HUES6 (cell line): ENCODE measurements around the gene NTRK1.

Experiments used
- H3K27ac ChIP-seq: 2 replicates; pipeline ENCODE4 v1.7.0; 2013; ENCODE audit warnings: low read depth, mild to moderate bottlenecking, low read length, inconsistent platforms
- H3K27me3 ChIP-seq: 2 replicates; pipeline ENCODE4 v1.6.1; 2013; ENCODE audit warnings: low read length; ENCODE audit not compliant: control insufficient read depth, insufficient read depth
- H3K36me3 ChIP-seq: 2 replicates; pipeline ENCODE4 v1.6.1; 2013; ENCODE audit warnings: low read length; ENCODE audit not compliant: control insufficient read depth, insufficient read depth
- H3K4me1 ChIP-seq: 2 replicates; pipeline ENCODE4 v1.6.1; 2013; ENCODE audit warnings: low read length; ENCODE audit not compliant: control insufficient read depth, insufficient read depth
- H3K4me3 ChIP-seq: 2 replicates; pipeline ENCODE4 v1.5.1; 2013; ENCODE audit warnings: low read depth, low read length
- H3K9ac ChIP-seq: one replicate; pipeline ENCODE4 v1.6.1; 2013; ENCODE audit warnings: mild to moderate bottlenecking, low read length
- H3K9me3 ChIP-seq: 2 replicates; pipeline ENCODE4 v1.6.1; 2013; ENCODE audit warnings: low read depth, low read length; ENCODE audit not compliant: control insufficient read depth, insufficient read depth

The NTRK1 gene

GRCh38 chr1:156893048-156893953 is 32.6 kb downstream of the NTRK1 start, which contains the start of gene PEAR1:
Gene PEAR1, plus strand, starts transcription at chr1:156893718. Its CDS starts 10,209 bp downstream, at chr1:156903927.
- Histone ChIP-seq H3K36me3 (no peaks in the 10 kb centered on the region), H3K9ac (no peak within 1 kb of the TSS), H3K27me3 (peaks cover 58% of the 10 kb centered on the region), H3K9me3 (no peaks in the 10 kb centered on the region), H3K4me1 (peaks cover 48% of the 10 kb centered on the region), H3K4me3 (peak within 1 kb of the TSS; percentile 54), H3K27ac (no peak within 1 kb of the TSS)

DNA sequence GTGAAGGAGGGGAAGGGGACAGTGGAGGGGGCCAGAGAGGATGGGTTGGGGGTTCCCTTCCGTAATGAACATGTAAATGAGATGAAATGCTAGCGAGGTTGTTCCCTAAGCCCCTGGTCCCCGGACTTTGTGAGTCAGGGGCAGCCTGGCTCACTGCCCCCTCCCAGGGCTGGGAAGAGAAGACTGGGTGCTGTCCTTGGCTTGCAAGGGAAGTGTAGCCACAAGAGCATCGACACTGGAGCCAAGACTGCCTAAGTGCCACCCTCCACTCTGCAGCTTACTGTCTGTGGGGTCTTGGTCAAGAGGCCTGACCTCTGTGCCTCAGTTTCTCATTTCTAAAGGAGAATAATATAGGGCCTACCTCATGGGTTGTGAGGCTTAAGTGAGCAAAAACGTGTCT is 33.3 kb downstream of the NTRK1 start:
- peaks cover 58% of the 10 kb centered on the region for H3K27me3 ChIP-seq
- no peaks in the 10 kb centered on the region for H3K36me3 ChIP-seq
- H3K9ac ChIP-seq: no peak overlapping the region
- no peak overlapping the region for H3K27ac ChIP-seq
- H3K9me3 ChIP-seq: no peaks in the 10 kb centered on the region
- peak overlapping the region; percentile 54 for H3K4me3 ChIP-seq
- peaks cover 54% of the 10 kb centered on the region for H3K4me1 ChIP-seq

DNA sequence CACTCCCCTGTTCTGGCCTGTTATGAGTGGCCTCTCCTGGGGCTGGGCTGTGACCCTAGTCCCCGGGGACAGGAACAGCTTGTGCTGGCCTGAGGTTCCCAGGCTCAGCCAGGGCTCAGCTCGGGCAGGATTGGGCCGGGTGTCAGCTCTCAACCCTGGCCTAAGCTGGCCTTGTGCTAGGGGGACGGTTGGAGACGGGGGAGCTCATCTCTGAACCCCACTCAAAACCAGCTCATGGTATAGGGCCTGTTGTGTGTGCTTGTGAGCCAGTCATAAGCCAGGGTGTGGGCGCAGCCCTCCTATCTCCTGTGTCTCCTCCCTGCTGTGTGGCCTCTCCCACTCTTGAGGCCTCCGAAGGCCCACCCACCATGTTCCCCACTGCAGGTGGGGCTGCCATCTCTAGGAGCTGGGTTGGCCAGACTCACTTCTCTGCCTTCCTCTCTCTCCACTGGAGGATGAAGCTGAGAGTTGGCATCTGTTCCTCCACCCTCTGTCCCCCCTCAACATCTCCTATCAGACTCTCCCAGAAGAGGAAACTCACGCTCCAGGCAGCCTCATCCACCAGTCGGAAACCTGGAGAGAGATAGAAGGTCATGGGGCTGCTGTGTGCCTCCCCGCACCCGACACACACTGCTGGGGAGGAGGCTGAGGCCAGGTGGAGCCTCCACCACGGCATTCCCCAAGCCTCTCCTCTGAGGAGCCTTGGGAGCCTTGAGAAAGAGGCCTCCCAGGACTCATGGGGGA is 34.2 kb downstream of the NTRK1 start:
- Histone ChIP-seq H3K9me3 (no peaks in the 10 kb centered on the region), H3K4me1 (peaks cover 54% of the 10 kb centered on the region), H3K4me3 (no peak overlapping the region), H3K27ac (no peak overlapping the region), H3K9ac (no peak overlapping the region), H3K36me3 (no peaks in the 10 kb centered on the region), H3K27me3 (peaks cover 57% of the 10 kb centered on the region)

DNA sequence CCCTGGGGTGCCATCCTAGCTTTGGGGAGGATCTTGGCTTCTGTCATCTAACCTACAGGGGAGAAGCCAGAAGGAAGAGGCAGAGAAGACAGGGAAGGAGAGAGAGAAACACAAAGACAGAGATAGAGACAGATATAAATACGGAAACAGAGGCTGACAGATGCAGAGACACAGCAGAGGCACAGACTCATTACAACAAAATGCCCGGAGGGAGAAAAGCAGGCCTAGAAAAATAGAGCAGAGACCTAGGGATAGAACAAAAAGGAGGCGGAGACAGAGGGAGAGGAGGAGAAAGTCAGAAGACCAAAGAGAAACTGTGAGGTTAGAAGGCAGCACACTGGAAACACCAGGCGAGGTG is 34.8 kb downstream of the NTRK1 start:
- no peaks in the 10 kb centered on the region for H3K9me3 ChIP-seq
- peaks cover 54% of the 10 kb centered on the region for H3K4me1 ChIP-seq
- H3K4me3 ChIP-seq: no peak overlapping the region
- H3K36me3 ChIP-seq: no peaks in the 10 kb centered on the region
- peaks cover 55% of the 10 kb centered on the region for H3K27me3 ChIP-seq
- H3K9ac ChIP-seq: no peak overlapping the region
- no peak overlapping the region for H3K27ac ChIP-seq

- no peaks in the 10 kb centered on the region for H3K36me3 ChIP-seq
- H3K27me3 ChIP-seq: peaks cover 50% of the 10 kb centered on the region
- H3K4me1 ChIP-seq: peaks cover 54% of the 10 kb centered on the region
- H3K9me3 ChIP-seq: no peaks in the 10 kb centered on the region
- no peak overlapping the region for H3K27ac ChIP-seq
- H3K9ac ChIP-seq: no peak overlapping the region
- no peak overlapping the region for H3K4me3 ChIP-seq
Observed at GRCh38 chr1:156895927-156896326, 35.3 kb downstream of the NTRK1 start.

GRCh38 chr1:156896490-156897033 is 35.9 kb downstream of the NTRK1 start:
- Histone ChIP-seq H3K9me3 (no peaks in the 10 kb centered on the region), H3K4me3 (no peak overlapping the region), H3K36me3 (no peaks in the 10 kb centered on the region), H3K27ac (no peak overlapping the region; the same call in 1 of the 2 replicates), H3K4me1 (peaks cover 53% of the 10 kb centered on the region), H3K9ac (peak overlapping the region; percentile 48), H3K27me3 (peaks cover 46% of the 10 kb centered on the region)

- Histone ChIP-seq H3K36me3 (no peaks in the 10 kb centered on the region), H3K4me1 (peaks cover 47% of the 10 kb centered on the region), H3K27ac (no peak overlapping the region; the same call in 1 of the 2 replicates), H3K9me3 (no peaks in the 10 kb centered on the region), H3K27me3 (peaks cover 39% of the 10 kb centered on the region), H3K4me3 (no peak overlapping the region), H3K9ac (peak overlapping the region; percentile 48)
Observed at GRCh38 chr1:156897078-156897825, 36.6 kb downstream of the NTRK1 start.

GRCh38 chr1:156898161-156898566 is 37.5 kb downstream of the NTRK1 start:
- Histone ChIP-seq H3K27me3 (peaks cover 31% of the 10 kb centered on the region), H3K27ac (no peak overlapping the region), H3K36me3 (no peaks in the 10 kb centered on the region), H3K9ac (no peak overlapping the region), H3K4me3 (no peak overlapping the region), H3K4me1 (peaks cover 47% of the 10 kb centered on the region), H3K9me3 (no peaks in the 10 kb centered on the region)

DNA sequence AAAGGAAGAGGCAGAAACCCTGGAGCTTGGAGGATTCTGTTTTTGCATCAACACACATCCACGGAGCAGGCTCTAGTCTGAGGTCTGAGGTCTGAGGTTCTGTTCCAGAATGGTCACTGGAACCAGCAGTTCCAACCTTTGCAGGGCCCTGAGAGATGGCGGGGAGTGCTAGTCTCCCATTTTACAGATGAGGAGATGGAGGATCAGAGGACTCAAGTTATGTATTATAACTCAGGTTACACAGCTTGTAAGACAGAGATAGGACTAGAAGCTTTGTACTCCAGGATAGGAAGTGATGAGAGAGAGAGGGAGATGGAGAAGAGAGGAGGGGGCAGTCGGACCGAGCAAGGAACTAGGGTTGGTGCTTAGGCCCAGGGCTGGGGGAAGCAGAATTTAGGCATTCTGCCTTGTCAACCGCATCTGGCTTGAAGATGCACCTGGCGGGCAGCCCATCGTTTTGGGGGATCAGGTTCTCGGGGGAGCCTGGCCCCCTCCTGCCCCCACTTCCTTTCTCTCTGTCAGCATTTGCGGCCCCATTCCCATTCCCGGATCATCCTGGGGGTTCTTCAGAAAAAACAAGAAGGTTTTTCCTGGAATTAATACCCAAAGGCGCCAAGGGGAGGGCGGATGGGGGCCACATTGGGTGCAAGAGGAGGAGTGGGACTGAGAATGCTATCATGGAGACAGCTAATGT is 38.5 kb downstream of the NTRK1 start:
- no peak overlapping the region for H3K27ac ChIP-seq
- no peaks in the 10 kb centered on the region for H3K9me3 ChIP-seq
- peaks cover 22% of the 10 kb centered on the region for H3K27me3 ChIP-seq
- no peak overlapping the region for H3K9ac ChIP-seq
- H3K4me1 ChIP-seq: peaks cover 42% of the 10 kb centered on the region
- H3K4me3 ChIP-seq: no peak overlapping the region
- no peaks in the 10 kb centered on the region for H3K36me3 ChIP-seq
